PC-9 (cell line): Measurements from ENCODE around the gene SLC30A2. TPM values are rescaled to one million over a fixed set of nuclear protein-coding genes. Genes with fewer than 3 reads are reported as not detected.

Experiments
- BruUV-seq: library from RNA; stranded (reverse); fragments of 400-500 nt; replicated peaks from 2 replicates; lab custom pipeline; 2021; lab: Mats Ljungman, UMichigan
- CTCF ChIA-PET: fragments of 300-600 bp; sonication (Branson Sonifier 250); formaldehyde crosslinking; loops from one replicate; lab custom pipeline; 2022; ENCODE audit warnings: antibody characterized with exemption; lab: Charles Lee
- POLR2A ChIA-PET: fragments of 300-600 bp; sonication (Branson Sonifier 250); formaldehyde crosslinking; loops from one replicate; lab custom pipeline; 2022; ENCODE audit warnings: antibody characterized with exemption; ENCODE audit not compliant: unreplicated experiment; lab: Charles Lee
- DNase-seq, 2 experiments: peaks; one replicate each; pipeline versions ENCODE4 v3.0.0 to v3.0.0-alpha.2; 2015 to 2022; ENCODE audit warnings: mixed read lengths in 1 of 2
- H2AFZ ChIP-seq: fragments of 200-600 bp; sonication (generic); 2 replicates; pipeline ENCODE4 v1.8.1; 2017; ENCODE audit warnings: antibody characterized with exemption
- H3F3A ChIP-seq: fragments of 200-600 bp; sonication (generic); 2 replicates; pipeline ENCODE4 v1.8.1; 2017; ENCODE audit warnings: antibody characterized with exemption, mild to moderate bottlenecking, low read depth; ENCODE audit not compliant: insufficient read depth
- H3K27ac ChIP-seq: fragments of 200-600 bp; sonication (generic); 2 replicates; pipeline ENCODE4 v1.6.1; 2016; ENCODE audit warnings: mixed run types
- H3K27me3 ChIP-seq: fragments of 200-600 bp; sonication (generic); 2 replicates; pipeline ENCODE4 v1.6.1; 2016; ENCODE audit warnings: low read depth, mixed run types; ENCODE audit not compliant: insufficient read depth
- H3K36me3 ChIP-seq: fragments of 200-600 bp; sonication (generic); 2 replicates; pipeline ENCODE4 v1.6.1; 2016; ENCODE audit warnings: low read depth, mixed run types
- H3K4me1 ChIP-seq: fragments of 200-600 bp; sonication (generic); replicated peaks from 2 replicates; pipeline ENCODE4 v1.6.1; 2016; ENCODE audit warnings: mixed run types; ENCODE audit not compliant: insufficient read depth
- H3K4me2 ChIP-seq: fragments of 200-600 bp; sonication (generic); 2 replicates; pipeline ENCODE4 v1.6.1; 2017; ENCODE audit warnings: mixed run types
- H3K4me3 ChIP-seq: fragments of 200-600 bp; sonication (generic); 2 replicates; pipeline ENCODE4 v1.6.1; 2016; ENCODE audit warnings: mixed run types
- H3K79me2 ChIP-seq: fragments of 200-600 bp; sonication (generic); 2 replicates; pipeline ENCODE4 v1.6.1; 2017; ENCODE audit warnings: low read depth, mixed run types
- H3K9me2 ChIP-seq: fragments of 200-600 bp; sonication (generic); 2 replicates; pipeline ENCODE4 v1.8.1; 2017; ENCODE audit warnings: mild to moderate bottlenecking; ENCODE audit not compliant: insufficient read depth
- H3K9me3 ChIP-seq: fragments of 200-600 bp; sonication (generic); 2 replicates; pipeline ENCODE4 v1.8.1; 2016; ENCODE audit warnings: low read depth; ENCODE audit not compliant: insufficient read depth
- H4K20me1 ChIP-seq: fragments of 200-600 bp; sonication (generic); 2 replicates; pipeline ENCODE4 v1.8.1; 2017; ENCODE audit not compliant: insufficient read depth
- CTCF ChIP-seq: fragments of 200-600 bp; sonication (generic); conservative IDR thresholded peaks from 2 replicates; pipeline ENCODE4 v1.6.1; 2017; ENCODE audit warnings: mixed run types, antibody characterized with exemption, mild to moderate bottlenecking, moderate library complexity
- EZH2 ChIP-seq: fragments of 200-600 bp; sonication (generic); IDR thresholded peaks from 2 replicates; pipeline ENCODE4 v1.8.0; 2017; ENCODE audit warnings: antibody characterized with exemption, low read depth
- intact Hi-C: fragments of 100-400 bp; cut with micrococcal nuclease; formaldehyde crosslinking; loops from one replicate; pipeline ENCODE4 v1.10.0; 2022; ENCODE audit not compliant: unreplicated experiment
- total RNA-seq: library from RNA; stranded (reverse); gene quantifications from 2 replicates; pipeline ENCODE4 v1.2.3, GENCODE V29; 2021

Gene SLC30A2
- total RNA-seq, 1 experiment from 2014 or later, result not detected

- POLR2A ChIA-PET, result interaction anchor here (0.6 kb wide), 1 partner anchor 8 kb away, joined by 4 read pairs; no protein-coding TSS in a partner anchor
- Histone ChIP-seq H3K36me3 (no peaks in the 10 kb centered on the region), H3K4me3 (no peak overlapping the region), H3K9me3 (no peaks in the 10 kb centered on the region), H3K4me2 (no peak overlapping the region), H3K4me1 (peaks cover 12% of the 10 kb centered on the region), H3F3A (peaks cover 7% of the 10 kb centered on the region; the same call in 1 of the 2 replicates), H3K9me2 (no peaks in the 10 kb centered on the region), H3K79me2 (no peaks in the 10 kb centered on the region), H3K27me3 (no peaks in the 10 kb centered on the region), H2AFZ (no peak overlapping the region), H3K27ac (no peak overlapping the region), H4K20me1 (no peaks in the 10 kb centered on the region)
- DNase-seq, result no peak
- BruUV-seq, result no TSS peak
- CTCF ChIA-PET, result no interaction called here
- TF ChIP-seq CTCF (no peak), EZH2 (no peak)
- intact Hi-C loops, result loop anchor here (5.0 kb wide), 1 partner anchor 382 kb away; no protein-coding TSS in a partner anchor
Observed at GRCh38 chr1:25994402-25995150, 51.3 kb downstream of the SLC30A2 start.

GRCh38 chr1:25993197-25993951 lies 52.5 kb downstream of the SLC30A2 start:
- intact Hi-C loops, result no loop called here
- no peak for DNase-seq
- Histone ChIP-seq H2AFZ (no peak overlapping the region), H3F3A (peaks cover 7% of the 10 kb centered on the region; the same call in 1 of the 2 replicates), H3K9me2 (no peaks in the 10 kb centered on the region), H3K9me3 (no peaks in the 10 kb centered on the region), H3K79me2 (no peaks in the 10 kb centered on the region), H3K4me1 (peaks cover 9% of the 10 kb centered on the region), H3K4me3 (no peak overlapping the region), H3K4me2 (no peak overlapping the region), H3K27ac (no peak overlapping the region), H3K36me3 (no peaks in the 10 kb centered on the region), H3K27me3 (no peaks in the 10 kb centered on the region), H4K20me1 (no peaks in the 10 kb centered on the region)
- CTCF ChIA-PET, result no interaction called here
- TF ChIP-seq EZH2, result no peak
- TF ChIP-seq CTCF, result no peak
- no TSS peak for BruUV-seq
- POLR2A ChIA-PET, result interaction anchor here (0.6 kb wide), 1 partner anchor 457 kb away, joined by 9 read pairs; no protein-coding TSS in a partner anchor

- no peaks in the 10 kb centered on the region for H3K36me3 ChIP-seq
- H3K4me2 ChIP-seq, result no peak overlapping the region
- peaks cover 7% of the 10 kb centered on the region; the same call in 1 of the 2 replicates for H3F3A ChIP-seq
- intact Hi-C loops, result no loop called here
- BruUV-seq, result no TSS peak
- no peaks in the 10 kb centered on the region for H3K9me3 ChIP-seq
- no peak overlapping the region for H3K27ac ChIP-seq
- no peak for TF ChIP-seq CTCF
- no peak for TF ChIP-seq EZH2
- no peaks in the 10 kb centered on the region for H4K20me1 ChIP-seq
- CTCF ChIA-PET, result no interaction called here
- H3K79me2 ChIP-seq, result no peaks in the 10 kb centered on the region
- peaks cover 8% of the 10 kb centered on the region for H3K4me1 ChIP-seq
- no peak overlapping the region for H2AFZ ChIP-seq
- POLR2A ChIA-PET, result no interaction called here
- no peak overlapping the region for H3K4me3 ChIP-seq
- no peaks in the 10 kb centered on the region for H3K27me3 ChIP-seq
- no peak for DNase-seq
- no peaks in the 10 kb centered on the region for H3K9me2 ChIP-seq
Observed at GRCh38 chr1:25992689-25993171, 53.2 kb downstream of the SLC30A2 start.
